Activated CD4-positive, alpha-beta T cell treated with anti-CD3 and anti-CD28 coated beads, Interleukin-2, Interleukin-6, amounts not matched to agents 100 ng/mL and 50 ng/mL, durations not matched to agents 16 hours and 8 hours (primary cell): Measurements from ENCODE around the gene HACL1.
A peak's percentile ranks its signal among the peaks of the same experiment; 100 is the strongest.

Experiments used
- DNase-seq: peaks from one replicate; pipeline ENCODE4 v3.0.0-alpha.2; 2020

The HACL1 gene

GRCh38 chr3:15601399-15602145 lies at the start of gene HACL1, which contains the start of gene BTD:
Gene HACL1, minus strand, starts transcription at chr3:15601569. Its CDS starts 106 bp downstream, at chr3:15601463.
Gene BTD, plus strand, starts transcription at chr3:15601745. Its CDS starts 33,695 bp downstream, at chr3:15635440.
- DNase-seq = peak; percentile 99

DNA sequence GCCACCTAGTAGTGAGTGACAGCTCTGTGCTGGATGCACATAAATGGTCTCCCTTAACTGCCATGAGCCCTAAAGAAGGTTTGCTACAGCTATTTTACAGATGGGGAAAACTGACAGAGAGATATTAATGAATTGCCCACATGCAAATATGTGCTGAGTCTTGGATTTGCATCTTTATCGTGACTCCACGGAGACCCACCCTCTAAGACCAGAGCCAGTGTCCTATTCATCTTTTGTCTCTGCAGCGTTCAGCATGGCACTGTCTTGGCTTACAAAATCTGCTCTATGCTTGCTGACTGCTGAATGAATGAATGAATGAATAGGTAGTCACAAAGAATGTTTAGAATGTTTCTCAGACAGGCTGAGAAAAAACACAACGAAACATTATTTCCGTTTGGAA lies 48.5 kb upstream of the HACL1 start:
- no peak for DNase-seq

DNA sequence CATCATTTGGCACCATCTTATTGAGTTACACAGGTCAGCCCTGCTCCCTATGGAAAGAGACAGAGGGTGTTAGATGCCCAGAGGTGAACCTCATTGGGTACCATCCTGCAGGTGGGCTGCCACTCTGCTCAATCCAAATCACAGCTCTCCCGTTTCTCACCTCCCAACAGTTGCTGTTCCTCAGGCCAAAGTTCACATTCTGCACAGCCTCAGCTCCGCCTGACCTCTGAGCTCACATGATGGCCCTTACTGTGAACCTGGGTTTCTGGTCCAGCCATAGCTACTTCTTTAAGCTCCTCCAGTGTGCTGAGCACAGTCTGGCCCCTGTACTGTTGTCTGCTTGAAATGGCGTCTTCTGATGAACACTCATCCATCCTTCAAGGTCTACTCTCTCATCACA lies 48.0 kb upstream of the HACL1 start:
- DNase-seq = no peak

DNA sequence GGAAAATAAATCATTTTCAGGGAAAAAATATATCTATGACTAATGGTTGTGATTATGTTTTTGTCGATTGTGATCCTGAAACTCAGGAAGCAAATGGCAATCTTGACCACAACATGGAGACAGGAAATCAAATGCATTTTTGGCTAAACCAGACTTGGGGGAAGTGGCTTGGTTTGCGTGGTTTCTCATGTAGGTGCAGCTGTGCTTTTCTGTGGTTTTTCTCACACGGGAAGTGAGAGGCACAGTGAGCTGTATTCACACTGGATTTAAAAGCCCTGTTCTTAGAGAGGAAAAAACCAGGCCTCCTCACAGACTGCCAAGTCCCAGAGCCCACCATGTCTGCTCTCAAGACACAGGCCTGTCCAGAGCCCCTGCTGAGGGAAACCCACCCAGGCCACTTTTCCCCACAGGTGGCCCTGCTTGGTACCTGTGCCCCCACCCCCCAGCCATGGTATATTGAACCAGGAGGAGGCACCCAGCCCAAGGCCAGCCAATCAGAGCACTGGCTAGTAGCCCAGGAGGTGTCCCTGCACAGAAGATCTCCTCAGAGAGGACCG lies 46.3 kb upstream of the HACL1 start:
- DNase-seq = peak; percentile 90

DNA sequence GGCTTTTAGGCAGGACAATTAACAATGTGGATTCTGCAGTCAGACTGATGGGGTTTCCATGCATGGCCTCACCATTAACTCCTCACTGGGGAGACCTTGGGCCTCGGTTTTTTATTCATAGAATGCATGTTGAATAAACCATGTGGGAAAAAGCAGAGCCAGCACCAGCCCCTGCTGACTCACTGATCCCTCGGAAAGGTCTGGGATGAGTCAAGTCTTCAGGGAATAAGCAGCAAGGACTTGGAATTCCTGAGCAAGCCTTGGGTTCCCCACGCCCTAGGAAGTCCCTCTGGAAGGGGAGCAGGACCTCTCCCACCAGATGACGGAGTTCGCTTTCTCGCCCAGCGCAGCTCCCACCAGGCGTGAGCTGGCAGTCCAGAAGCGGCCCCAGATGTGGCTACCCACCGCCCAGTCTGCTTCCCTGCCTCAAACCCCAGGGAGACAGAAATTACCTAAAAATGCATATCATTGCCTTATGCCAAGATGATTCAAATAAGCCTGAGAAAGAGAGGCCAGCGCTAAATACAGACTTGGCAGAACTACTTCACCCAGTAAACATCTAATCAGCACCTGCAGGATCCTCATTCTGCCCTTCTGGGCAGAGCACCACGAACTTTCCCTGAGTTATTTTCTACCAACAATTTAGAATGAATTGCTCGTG lies 45.6 kb upstream of the HACL1 start:
- peak; percentile 27 for DNase-seq

GRCh38 chr3:15645740-15646501 lies 44.6 kb upstream of the HACL1 start:
- DNase-seq = no peak

DNA sequence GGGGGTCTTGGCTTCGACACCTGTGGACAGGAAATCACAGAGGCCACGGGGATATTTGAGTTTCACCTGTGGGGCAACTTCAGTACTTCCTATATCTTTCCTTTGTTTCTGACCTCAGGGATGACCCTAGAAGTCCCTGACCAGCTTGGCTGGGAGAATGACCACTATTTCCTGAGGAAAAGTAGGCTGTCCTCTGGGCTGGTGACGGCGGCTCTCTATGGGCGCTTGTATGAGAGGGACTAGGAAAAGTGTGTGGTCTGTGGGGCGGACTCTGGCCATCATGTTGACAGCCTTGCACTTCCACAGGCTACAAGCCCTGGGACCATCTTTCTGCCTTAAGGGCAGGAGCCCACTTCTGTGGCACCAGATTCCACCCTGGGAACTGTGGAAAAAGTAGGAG lies 43.9 kb upstream of the HACL1 start:
- DNase-seq = no peak

DNA sequence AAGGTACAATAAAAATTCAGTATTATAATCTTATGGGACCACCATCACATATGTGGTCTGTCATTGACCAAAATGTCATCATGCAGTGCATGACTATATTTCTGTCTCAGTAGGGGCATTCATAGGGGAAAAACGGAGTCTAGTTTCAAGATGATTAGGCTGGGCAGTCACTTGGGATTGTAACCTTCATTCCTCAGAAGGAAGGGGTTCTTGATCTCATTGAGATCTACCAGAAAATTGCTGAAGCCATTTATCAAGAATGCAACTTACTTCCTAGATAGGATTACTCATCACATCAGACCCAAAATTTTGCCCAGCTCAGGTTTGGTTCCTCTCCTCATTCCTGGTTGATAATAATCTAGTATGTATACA lies 37.5 kb upstream of the HACL1 start:
- DNase-seq = peak; percentile 30

DNA sequence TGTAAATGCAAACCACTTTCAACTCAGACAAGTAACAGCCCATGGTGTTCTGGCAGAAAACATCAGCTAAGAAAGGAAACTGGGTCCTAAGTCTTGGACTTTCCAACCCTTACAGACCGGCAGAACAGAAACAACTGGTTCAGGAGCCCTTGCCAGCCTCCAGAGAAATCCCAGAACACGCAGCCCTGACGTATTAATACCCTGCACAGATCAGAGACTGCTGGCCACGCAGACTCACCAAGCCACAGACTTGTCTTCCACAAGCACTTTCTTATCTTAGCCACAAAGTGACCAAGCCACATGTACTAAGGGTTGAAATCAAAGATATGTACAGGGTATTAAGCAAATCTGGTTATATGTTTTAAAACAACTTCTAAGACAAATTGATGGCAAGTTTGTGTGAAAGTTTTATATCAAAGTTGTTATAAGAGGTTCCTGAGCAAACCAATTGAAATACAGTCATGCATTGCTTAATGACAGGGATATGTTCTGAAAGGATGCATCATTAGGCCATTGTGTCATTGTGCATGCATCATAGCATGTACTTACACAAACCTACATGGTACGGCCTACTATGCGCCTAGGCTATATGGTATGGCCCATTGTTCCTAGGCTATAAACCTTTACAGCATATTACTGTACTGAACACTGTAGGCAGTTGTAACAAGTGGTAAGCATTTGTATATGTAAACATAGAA lies 37.0 kb upstream of the HACL1 start:
- peak; percentile 14 for DNase-seq

DNA sequence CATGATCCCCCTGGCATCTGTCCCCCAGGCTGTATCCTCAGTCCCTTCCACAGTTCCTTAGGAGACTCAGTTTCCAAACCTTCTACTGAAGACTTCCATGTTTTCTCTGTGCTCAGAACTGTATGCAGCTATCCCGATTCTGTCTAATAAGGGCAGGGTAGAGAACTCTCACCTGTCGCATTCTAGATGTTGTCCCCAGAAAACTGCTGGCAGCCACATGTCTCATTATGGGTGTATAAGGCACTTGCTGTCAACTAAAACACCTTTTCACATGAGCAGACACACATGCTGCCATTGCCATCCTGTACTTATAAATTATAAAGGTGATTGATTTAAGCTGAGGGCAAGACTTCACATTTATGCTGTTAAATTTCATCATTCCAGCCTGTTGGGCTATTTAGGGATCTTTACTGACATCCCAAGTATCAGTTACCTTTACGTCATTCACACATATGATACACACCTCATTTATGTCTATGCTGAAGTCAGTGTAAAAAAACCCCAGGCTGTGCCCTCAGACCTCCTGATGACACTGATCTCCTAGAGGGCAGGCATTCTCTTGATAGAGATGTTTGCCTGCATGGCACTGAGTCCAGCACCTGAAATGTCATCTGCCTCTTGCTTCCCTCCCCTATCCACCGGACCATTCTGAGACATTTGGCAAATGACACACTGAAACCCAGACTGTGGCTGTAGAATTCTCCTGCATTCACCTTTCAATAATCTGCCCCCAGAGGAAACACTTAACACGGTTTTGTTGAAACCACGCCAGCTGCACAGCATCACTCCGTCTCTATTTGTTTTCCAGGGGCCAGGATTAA lies 36.0 kb upstream of the HACL1 start:
- peak; percentile 37 for DNase-seq

DNA sequence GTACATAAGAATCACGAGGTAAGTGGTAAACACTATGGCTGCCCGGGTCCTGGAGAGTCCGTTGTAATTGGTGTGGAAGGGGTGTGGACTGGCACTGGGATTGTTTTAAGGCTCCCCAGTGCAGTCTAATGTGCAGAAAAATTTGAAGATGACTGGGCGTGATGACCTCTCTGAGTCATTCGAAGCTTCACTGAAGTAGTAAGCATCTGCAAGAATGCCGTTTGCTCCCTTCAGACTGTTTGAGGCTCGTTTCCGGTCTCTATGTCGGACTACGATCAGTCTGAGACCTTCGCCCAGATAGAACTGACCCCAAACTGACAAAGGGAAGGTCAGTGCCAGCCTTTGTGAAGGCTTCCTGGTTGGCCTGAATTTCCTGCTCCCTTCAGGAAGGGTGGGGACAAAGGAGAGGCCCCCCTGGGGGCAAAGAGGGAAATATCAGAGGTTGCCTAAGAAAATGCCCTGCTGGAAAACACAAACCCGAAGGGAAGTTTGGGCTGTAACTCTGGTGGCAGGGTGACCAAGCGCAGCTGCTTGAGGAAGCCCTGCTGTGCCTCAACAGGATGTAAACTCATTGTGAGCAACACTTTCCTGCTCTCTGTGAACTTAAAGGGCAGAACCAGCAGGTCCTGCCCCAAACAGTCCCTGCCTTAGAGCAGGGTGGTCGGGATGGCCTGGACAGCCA lies 34.8 kb upstream of the HACL1 start:
- peak; percentile 81 for DNase-seq

DNA sequence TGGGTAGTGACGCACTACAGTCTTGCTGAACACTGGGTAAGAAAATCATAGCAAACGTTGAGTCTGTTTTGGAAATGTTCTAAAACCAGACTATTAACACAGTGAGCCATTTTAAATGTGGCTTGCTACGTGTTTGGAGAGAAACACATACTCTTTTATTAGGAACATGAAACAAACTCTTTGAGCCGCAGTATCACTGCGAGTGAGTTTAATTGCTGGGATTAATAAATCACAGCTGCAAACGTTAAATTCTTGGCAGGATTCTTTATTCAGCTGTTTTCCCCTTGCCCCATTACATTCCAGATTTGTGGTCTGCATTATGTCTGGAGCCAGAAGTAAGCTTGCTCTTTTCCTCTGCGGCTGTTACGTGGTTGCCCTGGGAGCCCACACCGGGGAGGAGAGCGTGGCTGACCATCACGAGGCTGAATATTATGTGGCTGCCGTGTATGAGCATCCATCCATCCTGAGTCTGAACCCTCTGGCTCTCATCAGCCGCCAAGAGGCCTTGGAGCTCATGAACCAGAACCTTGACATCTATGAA lies 33.8 kb upstream of the HACL1 start:
- DNase-seq = no peak

- DNase-seq = no peak
Observed at GRCh38 chr3:15634671-15635070, 33.3 kb upstream of the HACL1 start.

DNA sequence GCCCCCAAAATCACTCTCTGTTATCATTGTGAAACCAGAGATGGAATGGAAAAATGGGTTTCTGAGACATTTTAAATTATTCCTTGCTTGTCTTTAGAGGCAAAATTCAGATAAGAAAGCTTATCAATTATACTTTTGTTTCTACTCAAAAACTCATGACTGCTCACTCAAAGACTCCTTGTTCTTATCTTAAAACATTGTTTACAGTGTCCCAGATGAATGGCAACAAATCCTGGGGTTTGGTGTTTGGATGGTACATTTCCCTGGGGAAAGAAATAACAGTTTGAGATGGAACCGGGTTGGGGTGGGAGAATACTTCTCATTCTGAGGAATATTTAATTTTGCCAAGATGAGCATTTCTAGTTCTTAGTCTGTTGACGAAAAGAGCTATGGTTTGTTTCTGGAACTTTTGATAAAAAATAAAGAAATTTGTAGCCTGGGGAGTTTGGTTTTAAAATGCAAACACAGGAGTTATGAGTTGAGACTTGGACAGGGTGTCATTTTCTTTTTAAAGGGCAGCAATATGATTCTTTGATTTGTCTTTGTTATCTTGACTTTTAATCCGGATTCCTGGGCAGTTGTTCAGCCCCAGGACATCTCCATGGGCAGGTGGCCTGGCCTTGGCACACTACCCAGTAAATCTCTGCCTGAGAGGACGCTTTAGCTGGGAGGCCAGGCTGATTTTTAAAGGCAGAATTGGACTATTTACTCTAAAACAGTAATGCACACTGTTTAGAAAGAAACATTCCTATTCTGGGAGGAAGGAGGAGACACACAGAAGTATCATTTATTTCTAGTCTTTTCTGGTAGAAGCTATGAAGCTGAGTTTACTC lies 32.6 kb upstream of the HACL1 start:
- no peak for DNase-seq

DNA sequence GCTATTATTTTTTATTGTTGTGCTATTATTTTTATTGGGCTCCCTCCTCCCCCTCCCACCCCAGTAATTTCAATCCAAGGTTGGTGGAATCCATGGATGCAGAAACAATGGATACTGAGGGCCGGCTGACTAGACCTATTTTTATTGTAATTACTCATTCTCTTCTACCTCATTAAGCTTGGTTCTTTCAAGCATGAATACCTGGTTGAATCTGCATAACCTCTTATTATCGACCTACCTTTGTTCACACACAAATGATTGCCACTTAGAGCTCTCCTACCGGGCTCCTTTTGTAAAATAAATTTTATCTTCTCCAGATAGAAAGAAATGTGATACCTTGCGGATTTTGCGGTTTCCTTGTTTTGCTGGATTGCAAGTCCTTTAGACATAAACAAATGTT lies 31.8 kb upstream of the HACL1 start:
- no peak for DNase-seq

DNA sequence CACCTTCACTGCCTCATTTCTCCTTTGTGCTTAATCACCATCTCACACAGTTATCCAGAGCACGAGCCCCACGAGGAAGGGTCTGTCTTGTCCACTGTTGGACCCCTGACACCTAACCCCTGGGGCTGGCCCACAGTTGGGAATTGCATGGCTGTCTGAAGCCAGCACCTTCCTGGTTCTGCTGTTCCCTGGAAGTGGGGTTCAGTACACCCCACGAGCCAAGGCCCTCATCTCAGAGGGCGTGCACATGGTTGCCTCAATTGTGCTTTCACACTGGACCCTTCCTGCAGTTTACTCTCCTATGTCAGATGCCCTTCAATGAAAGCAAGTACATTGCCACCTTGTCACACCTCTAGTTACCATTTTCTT lies 30.8 kb upstream of the HACL1 start:
- no peak for DNase-seq

- no peak for DNase-seq
Observed at GRCh38 chr3:15631426-15632211, 30.2 kb upstream of the HACL1 start.

DNA sequence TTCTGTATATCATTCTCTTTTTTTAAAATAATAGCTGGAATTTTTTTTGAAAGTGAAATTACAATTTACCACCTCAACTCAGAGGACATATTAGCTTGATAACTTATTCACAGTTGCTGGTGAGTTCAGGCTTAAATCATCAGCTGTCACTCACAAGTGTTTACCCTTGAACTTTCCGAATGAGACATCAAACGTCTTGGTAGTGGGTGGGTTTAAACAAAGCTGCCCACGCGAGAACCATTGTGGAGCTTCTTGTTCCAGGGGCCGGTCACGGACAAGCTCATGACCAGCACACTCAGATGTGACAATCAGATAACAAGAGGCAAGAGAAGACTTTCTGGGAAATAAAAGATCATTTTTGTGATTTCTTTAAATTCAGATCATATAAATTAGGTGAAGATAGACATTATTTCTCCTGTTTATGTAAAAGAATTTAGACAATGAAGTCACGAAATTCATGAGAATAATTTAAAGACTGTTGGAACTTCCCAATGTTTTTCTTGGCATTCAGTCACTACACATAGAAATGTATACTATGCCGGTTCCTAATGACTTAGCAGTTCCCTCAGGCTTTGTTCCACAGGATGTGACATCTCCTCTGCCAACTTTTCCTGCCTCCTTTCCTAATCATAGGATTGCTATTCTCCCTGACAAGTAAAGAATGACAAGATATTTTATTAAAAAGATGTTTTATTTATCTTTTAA lies 29.4 kb upstream of the HACL1 start:
- DNase-seq = peak; percentile 46
